Superior temporal gyrus (tissue), 1 donor: Measurements from ENCODE around the gene PIGQ.

ENCODE experiments used
- DNase-seq: peaks from one replicate; pipeline ENCODE4 v3.0.0-alpha.2; 2016; ENCODE audit errors: extremely low spot score

The PIGQ gene

GRCh38 chr16:567373-568256, 2.2 kb upstream of the PIGQ start:
- no peak for DNase-seq

- no peak for DNase-seq
Measured at GRCh38 chr16:568401-569258, 1.1 kb upstream of the PIGQ start.

GRCh38 chr16:572865-573650, 3.3 kb downstream of the PIGQ start:
- DNase-seq = no peak

GRCh38 chr16:574021-574760, 4.4 kb downstream of the PIGQ start:
- no peak for DNase-seq

- DNase-seq = no peak
Measured at GRCh38 chr16:575354-576196, 5.8 kb downstream of the PIGQ start.

- no peak for DNase-seq
Measured at GRCh38 chr16:576197-576822, 6.5 kb downstream of the PIGQ start.

- no peak for DNase-seq
Measured at GRCh38 chr16:576823-577201, 7.0 kb downstream of the PIGQ start.

- DNase-seq = no peak
Measured at GRCh38 chr16:577796-578195, 8.0 kb downstream of the PIGQ start.

GRCh38 chr16:578232-578869, 8.6 kb downstream of the PIGQ start:
- DNase-seq = no peak

- DNase-seq = no peak
Measured at GRCh38 chr16:578870-579405, 9.2 kb downstream of the PIGQ start.

- no peak for DNase-seq
Measured at GRCh38 chr16:580141-580945, 10.6 kb downstream of the PIGQ start.

GRCh38 chr16:580946-581498, 11.3 kb downstream of the PIGQ start:
- DNase-seq = no peak

GRCh38 chr16:582218-582613, 12.4 kb downstream of the PIGQ start:
- DNase-seq = no peak

- no peak for DNase-seq
Measured at GRCh38 chr16:582614-583331, 13.0 kb downstream of the PIGQ start.

GRCh38 chr16:583470-583814, 13.7 kb downstream of the PIGQ start:
- DNase-seq = no peak

- DNase-seq = no peak
Measured at GRCh38 chr16:583815-584591, 14.2 kb downstream of the PIGQ start.

GRCh38 chr16:585351-585750, 15.6 kb downstream of the PIGQ start:
- no peak for DNase-seq
